Osteocyte (in vitro differentiated cells): ENCODE data around the gene LY6G5C. TPM values are rescaled to one million over a fixed set of nuclear protein-coding genes. Genes with fewer than 3 reads are reported as not detected.

Source experiments
- DNase-seq: peaks from one replicate; pipeline ENCODE4 v3.0.0; 2021; ENCODE audit warnings: mixed read lengths; ENCODE audit not compliant: unreplicated experiment; ENCODE audit errors: extremely low spot score
- H3K27ac Mint-ChIP-seq: one replicate; pipeline ENCODE4 v1.8.0; 2021; ENCODE audit warnings: mild to moderate bottlenecking, mixed read lengths; ENCODE audit not compliant: unreplicated experiment
- H3K27me3 Mint-ChIP-seq: one replicate; pipeline ENCODE4 v1.8.0; 2021; ENCODE audit warnings: mixed read lengths; ENCODE audit not compliant: unreplicated experiment
- H3K36me3 Mint-ChIP-seq: one replicate; pipeline ENCODE4 v1.8.0; 2021; ENCODE audit warnings: mixed read lengths; ENCODE audit not compliant: unreplicated experiment
- H3K4me1 Mint-ChIP-seq: one replicate; pipeline ENCODE4 v1.8.0; 2021; ENCODE audit warnings: mixed read lengths; ENCODE audit not compliant: unreplicated experiment
- H3K4me3 Mint-ChIP-seq: one replicate; pipeline ENCODE4 v1.8.0; 2021; ENCODE audit warnings: mild to moderate bottlenecking, moderate library complexity, mixed read lengths; ENCODE audit not compliant: unreplicated experiment
- H3K9me3 Mint-ChIP-seq: one replicate; pipeline ENCODE4 v1.8.0; 2021; ENCODE audit warnings: mixed read lengths; ENCODE audit not compliant: unreplicated experiment
- total RNA-seq: library from RNA; stranded (reverse); gene quantifications from 2 replicates; pipeline ENCODE4 v1.2.1, GENCODE V29; 2021
- TF ChIP-seq, protein P1 (sequence below): fragments of 200-600 bp; sonication (generic); IDR thresholded peaks from 2 replicates; pipeline ENCODE4 v1.5.0; 2021; ENCODE audit warnings: antibody characterized with exemption, mild to moderate bottlenecking, moderate library complexity

Gene LY6G5C
- total RNA-seq, 1 donor from 2014 or later = 3.9 TPM

DNA sequence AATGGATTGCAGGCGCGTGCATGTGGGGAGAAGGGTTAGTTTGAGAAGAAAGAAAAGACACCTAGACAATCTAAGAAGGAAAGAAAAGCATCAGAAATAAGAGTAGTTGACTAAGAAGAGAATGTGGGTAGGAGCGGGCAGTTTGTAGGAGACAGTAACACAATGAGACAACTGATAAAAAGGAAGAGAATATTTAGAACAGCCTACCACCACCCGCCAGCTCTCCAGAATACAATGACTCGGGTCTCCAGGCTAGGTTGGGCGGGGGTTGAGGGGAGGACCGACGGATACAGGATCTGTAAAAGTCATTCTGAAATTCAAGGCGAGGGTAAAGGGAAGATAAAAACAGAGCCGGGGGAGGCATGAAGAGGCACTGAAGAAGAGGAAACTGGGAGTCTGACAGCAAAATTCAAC is 21.5 kb upstream of the LY6G5C start:
- TF ChIP-seq, protein P1, sequence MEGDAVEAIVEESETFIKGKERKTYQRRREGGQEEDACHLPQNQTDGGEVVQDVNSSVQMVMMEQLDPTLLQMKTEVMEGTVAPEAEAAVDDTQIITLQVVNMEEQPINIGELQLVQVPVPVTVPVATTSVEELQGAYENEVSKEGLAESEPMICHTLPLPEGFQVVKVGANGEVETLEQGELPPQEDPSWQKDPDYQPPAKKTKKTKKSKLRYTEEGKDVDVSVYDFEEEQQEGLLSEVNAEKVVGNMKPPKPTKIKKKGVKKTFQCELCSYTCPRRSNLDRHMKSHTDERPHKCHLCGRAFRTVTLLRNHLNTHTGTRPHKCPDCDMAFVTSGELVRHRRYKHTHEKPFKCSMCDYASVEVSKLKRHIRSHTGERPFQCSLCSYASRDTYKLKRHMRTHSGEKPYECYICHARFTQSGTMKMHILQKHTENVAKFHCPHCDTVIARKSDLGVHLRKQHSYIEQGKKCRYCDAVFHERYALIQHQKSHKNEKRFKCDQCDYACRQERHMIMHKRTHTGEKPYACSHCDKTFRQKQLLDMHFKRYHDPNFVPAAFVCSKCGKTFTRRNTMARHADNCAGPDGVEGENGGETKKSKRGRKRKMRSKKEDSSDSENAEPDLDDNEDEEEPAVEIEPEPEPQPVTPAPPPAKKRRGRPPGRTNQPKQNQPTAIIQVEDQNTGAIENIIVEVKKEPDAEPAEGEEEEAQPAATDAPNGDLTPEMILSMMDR = no peak
- DNase-seq = no peak
- Mint-ChIP-seq H3K9me3 (no peaks in the 10 kb centered on the region), H3K4me1 (peaks cover 23% of the 10 kb centered on the region), H3K36me3 (peaks cover 7% of the 10 kb centered on the region), H3K27me3 (no peaks in the 10 kb centered on the region), H3K4me3 (peak overlapping the region; percentile 99), H3K27ac (peak overlapping the region; percentile 98)

DNA sequence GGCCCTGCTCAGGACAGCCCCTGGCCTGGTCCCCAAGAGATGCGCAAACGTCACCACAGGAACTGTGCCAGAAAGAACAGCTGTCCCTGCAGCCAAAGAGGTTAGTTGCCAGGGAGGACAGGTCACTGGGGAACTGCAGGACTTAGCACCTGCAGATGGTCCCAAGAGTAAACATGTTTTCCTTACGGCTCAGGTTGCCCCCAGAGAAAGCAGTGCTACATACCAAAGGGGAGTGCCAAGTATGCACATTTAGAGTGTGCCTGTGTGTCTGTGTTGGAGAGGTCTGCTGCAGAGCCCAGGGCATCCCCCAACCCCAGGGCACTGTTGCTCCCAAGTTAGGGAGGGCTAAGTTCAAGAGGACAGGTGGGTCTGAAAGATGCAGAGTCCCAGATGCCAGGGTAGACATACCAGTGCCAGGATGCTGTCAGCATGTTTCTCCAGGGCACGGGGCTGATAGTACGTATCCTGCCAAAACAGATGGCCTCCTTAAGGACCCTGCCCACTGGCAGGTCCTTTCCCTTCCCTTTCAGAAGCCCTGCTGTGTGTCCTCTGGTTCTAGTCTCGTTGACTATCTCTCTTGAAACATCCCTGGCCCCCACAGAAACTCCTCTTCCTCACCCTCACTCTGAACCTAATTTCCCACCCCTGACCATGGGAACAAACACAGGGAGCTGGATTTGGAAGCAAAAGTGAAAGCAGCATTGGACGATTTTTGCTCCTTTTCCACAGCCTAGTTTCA is 21.0 kb upstream of the LY6G5C start:
- TF ChIP-seq, protein P1 = no peak
- no peak for DNase-seq
- H3K9me3 Mint-ChIP-seq = no peaks in the 10 kb centered on the region
- peak overlapping the region; percentile 99 for H3K4me3 Mint-ChIP-seq
- no peaks in the 10 kb centered on the region for H3K27me3 Mint-ChIP-seq
- peak overlapping the region; percentile 98 for H3K27ac Mint-ChIP-seq
- peaks cover 23% of the 10 kb centered on the region for H3K4me1 Mint-ChIP-seq
- H3K36me3 Mint-ChIP-seq = peaks cover 8% of the 10 kb centered on the region

DNA sequence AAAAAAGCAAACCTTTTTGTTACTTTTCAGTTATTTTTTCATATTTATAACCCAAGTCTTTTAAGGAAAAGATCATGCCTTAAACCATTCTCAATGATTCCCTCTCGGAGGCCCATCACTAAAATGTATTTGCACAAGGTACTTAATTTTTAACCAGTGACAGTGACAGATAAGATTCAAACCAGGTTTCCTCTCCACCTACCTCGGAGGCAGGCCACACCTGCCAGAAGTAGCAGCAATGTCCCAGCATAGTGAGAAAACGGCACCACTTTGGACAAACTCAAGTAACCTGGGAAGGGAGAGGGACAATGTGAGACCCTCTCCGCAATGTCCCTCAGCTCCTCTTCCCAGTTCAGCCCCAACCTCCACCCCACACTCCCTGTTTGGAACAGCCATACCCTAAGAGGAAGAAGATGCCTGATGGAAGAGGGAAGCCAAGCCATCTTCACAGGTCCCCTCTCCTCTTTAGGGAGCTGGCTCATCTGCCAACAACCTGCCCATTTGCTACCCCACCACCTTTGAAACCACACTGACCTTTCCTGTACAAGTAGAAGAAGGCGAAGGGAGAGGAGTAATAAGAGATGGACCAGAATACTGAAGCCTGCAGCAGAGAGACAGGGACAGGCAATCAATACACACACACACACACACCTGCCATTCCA is 20.0 kb upstream of the LY6G5C start:
- Mint-ChIP-seq H3K36me3 (peaks cover 13% of the 10 kb centered on the region), H3K27me3 (no peaks in the 10 kb centered on the region), H3K9me3 (no peaks in the 10 kb centered on the region), H3K4me3 (peak overlapping the region; percentile 43), H3K4me1 (peaks cover 23% of the 10 kb centered on the region), H3K27ac (peak overlapping the region; percentile 45)
- TF ChIP-seq, protein P1 = no peak
- no peak for DNase-seq

DNA sequence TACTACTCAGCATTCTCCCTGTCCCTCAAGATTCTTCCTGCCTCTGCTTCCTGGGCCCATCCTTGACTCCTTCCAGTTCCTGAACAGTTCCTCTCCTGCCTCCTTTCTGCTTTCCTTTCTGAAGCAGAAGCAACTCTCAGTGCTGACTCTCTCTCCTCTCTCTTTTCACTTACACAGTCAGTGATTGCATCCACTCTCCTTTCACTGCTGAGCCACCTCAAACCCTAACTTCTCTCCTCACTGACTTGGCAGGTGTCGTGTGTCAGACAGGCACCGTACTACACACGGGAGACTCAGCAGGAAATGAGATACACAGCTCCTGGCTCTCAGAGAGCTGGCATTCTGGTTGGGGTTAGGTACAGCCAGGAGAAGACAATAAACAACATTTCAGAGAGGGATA is 16.7 kb upstream of the LY6G5C start:
- no peak overlapping the region for H3K4me3 Mint-ChIP-seq
- H3K9me3 Mint-ChIP-seq = no peaks in the 10 kb centered on the region
- peaks cover 21% of the 10 kb centered on the region for H3K36me3 Mint-ChIP-seq
- TF ChIP-seq, protein P1 = no peak
- no peaks in the 10 kb centered on the region for H3K27me3 Mint-ChIP-seq
- DNase-seq = no peak
- H3K27ac Mint-ChIP-seq = peak overlapping the region; percentile 32
- peaks cover 18% of the 10 kb centered on the region for H3K4me1 Mint-ChIP-seq

DNA sequence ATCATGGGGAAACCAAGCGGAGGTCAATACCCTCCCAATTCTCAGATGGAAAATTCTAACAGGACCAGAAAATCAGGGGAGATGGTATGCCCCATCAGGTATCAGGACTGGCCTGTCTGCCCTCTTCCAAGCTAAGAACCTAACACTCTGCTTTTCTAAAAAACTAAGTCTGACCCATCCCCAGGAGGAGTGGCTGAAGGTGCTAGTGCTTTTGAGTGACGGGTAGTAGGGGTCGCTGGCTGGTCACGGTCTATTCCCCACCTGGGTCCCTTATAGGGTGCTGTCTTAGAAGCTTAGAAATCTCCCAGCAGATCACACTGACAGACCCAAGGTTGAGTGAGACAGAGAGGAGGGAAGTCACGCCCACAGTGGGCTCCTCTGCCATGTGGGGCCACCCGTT is 12.7 kb upstream of the LY6G5C start:
- TF ChIP-seq, protein P1 = no peak
- no peaks in the 10 kb centered on the region for H3K27me3 Mint-ChIP-seq
- no peak overlapping the region for H3K27ac Mint-ChIP-seq
- H3K4me1 Mint-ChIP-seq = no peaks in the 10 kb centered on the region
- H3K9me3 Mint-ChIP-seq = no peaks in the 10 kb centered on the region
- no peak for DNase-seq
- H3K36me3 Mint-ChIP-seq = peaks cover 30% of the 10 kb centered on the region
- H3K4me3 Mint-ChIP-seq = no peak overlapping the region
